SU-DHL-6 (cell line): ENCODE data around the gene PTPRN2.

Experiments
- EZH2phosphoT487 ChIP-seq: fragments of 200-600 bp; sonication (generic), shearing (Covaris generic); conservative IDR thresholded peaks from 2 replicates; pipeline ENCODE4 v1.6.1; 2018; ENCODE audit warnings: mild to moderate bottlenecking, antibody characterized with exemption, low read length, moderate library complexity, mixed read lengths
- TF ChIP-seq, protein P1 (sequence below): fragments of 200-600 bp; sonication (generic); IDR thresholded peaks from one replicate; pipeline ENCODE4 v1.5.1; 2017; ENCODE audit warnings: antibody characterized with exemption, mild to moderate bottlenecking, low read length, moderate library complexity; ENCODE audit not compliant: insufficient read depth, poor library complexity, severe bottlenecking

- TF ChIP-seq, protein P1, sequence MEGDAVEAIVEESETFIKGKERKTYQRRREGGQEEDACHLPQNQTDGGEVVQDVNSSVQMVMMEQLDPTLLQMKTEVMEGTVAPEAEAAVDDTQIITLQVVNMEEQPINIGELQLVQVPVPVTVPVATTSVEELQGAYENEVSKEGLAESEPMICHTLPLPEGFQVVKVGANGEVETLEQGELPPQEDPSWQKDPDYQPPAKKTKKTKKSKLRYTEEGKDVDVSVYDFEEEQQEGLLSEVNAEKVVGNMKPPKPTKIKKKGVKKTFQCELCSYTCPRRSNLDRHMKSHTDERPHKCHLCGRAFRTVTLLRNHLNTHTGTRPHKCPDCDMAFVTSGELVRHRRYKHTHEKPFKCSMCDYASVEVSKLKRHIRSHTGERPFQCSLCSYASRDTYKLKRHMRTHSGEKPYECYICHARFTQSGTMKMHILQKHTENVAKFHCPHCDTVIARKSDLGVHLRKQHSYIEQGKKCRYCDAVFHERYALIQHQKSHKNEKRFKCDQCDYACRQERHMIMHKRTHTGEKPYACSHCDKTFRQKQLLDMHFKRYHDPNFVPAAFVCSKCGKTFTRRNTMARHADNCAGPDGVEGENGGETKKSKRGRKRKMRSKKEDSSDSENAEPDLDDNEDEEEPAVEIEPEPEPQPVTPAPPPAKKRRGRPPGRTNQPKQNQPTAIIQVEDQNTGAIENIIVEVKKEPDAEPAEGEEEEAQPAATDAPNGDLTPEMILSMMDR, result no peak
- TF ChIP-seq EZH2phosphoT487, result no peak
Observed at GRCh38 chr7:157667731-157668130, 919.9 kb downstream of the PTPRN2 start.
